Transverse colon (tissue), 3 donors: ENCODE measurements around the gene PIEZO1.

Source experiments
- POLR2A ChIP-seq: fragments of 450-650 bp; IDR thresholded peaks from one replicate; pipeline ENCODE4 v1.6.1; 2016; ENCODE audit warnings: antibody characterized with exemption, mild to moderate bottlenecking, moderate library complexity
- TF ChIP-seq, protein P1 (sequence below), 5 experiments: fragments of 200-600 bp in 3 of 5; fragments of 450-650 bp in 2 of 5; sonication (generic) in 3 of 5; IDR thresholded peaks; 1 replicate in 2 of 5; 2 replicates in 3 of 5; pipeline ENCODE4 v1.5.1; 2016 to 2017; ENCODE audit warnings: antibody characterized with exemption in 5 of 5, inconsistent platforms in 3 of 5, mild to moderate bottlenecking in 2 of 5, moderate library complexity in 1 of 5

DNA sequence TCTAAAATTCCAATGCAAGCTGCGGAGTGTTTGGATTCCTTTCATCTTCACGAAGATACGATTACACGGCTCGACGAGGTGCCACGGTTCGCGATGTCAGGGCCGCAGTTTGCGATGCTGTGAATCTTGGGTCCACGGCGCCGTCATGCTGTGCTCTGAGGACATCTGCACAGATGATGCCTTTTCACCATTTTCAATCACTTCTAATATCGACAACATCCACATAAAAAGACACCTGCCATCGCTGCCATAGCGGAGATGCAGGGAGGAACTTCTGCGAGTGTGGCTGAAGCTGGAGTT is 33.5 kb upstream of the PIEZO1 start:
- TF ChIP-seq POLR2A, result no peak
- TF ChIP-seq, protein P1, sequence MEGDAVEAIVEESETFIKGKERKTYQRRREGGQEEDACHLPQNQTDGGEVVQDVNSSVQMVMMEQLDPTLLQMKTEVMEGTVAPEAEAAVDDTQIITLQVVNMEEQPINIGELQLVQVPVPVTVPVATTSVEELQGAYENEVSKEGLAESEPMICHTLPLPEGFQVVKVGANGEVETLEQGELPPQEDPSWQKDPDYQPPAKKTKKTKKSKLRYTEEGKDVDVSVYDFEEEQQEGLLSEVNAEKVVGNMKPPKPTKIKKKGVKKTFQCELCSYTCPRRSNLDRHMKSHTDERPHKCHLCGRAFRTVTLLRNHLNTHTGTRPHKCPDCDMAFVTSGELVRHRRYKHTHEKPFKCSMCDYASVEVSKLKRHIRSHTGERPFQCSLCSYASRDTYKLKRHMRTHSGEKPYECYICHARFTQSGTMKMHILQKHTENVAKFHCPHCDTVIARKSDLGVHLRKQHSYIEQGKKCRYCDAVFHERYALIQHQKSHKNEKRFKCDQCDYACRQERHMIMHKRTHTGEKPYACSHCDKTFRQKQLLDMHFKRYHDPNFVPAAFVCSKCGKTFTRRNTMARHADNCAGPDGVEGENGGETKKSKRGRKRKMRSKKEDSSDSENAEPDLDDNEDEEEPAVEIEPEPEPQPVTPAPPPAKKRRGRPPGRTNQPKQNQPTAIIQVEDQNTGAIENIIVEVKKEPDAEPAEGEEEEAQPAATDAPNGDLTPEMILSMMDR (IDR thresholded peaks at IDR 0.05), result no peak
